ENCODE measurements around the gene ATF6. TPM values are rescaled to one million over a fixed set of nuclear protein-coding genes. Genes with fewer than 3 reads are reported as not detected.

ATF6 gene
- total RNA-seq, 1 donor: 28.6 TPM

DNA sequence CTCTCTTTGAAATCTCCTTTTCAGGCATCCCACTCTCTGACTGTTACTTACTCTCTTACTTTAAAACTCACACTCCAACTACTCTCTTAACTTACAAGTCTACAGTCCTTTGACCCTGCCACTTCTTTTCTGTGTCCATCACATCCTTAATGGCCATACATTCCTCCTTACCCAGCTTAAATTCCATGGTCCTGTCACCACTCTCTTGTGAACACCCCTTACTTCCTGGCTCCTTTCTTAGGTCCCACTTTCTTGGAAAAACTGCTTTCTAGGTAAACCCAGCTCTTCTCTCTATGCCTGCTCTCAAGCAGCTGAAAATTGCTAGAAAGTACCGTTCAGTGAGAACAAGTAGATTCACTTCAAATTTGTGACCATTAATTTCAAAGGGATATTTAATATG is 148.5 kb downstream of the ATF6 start:
- peak overlapping the region; percentile 63 for H3K27ac ChIP-seq (ENCODE audit: low read depth, low read length)
- no peaks in the 10 kb centered on the region for H3K9me3 ChIP-seq (ENCODE audit: low read depth, low read length)
- TF ChIP-seq, protein P1, sequence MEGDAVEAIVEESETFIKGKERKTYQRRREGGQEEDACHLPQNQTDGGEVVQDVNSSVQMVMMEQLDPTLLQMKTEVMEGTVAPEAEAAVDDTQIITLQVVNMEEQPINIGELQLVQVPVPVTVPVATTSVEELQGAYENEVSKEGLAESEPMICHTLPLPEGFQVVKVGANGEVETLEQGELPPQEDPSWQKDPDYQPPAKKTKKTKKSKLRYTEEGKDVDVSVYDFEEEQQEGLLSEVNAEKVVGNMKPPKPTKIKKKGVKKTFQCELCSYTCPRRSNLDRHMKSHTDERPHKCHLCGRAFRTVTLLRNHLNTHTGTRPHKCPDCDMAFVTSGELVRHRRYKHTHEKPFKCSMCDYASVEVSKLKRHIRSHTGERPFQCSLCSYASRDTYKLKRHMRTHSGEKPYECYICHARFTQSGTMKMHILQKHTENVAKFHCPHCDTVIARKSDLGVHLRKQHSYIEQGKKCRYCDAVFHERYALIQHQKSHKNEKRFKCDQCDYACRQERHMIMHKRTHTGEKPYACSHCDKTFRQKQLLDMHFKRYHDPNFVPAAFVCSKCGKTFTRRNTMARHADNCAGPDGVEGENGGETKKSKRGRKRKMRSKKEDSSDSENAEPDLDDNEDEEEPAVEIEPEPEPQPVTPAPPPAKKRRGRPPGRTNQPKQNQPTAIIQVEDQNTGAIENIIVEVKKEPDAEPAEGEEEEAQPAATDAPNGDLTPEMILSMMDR (IDR thresholded peaks at IDR 0.05; ENCODE audit: extremely low read depth, low read depth, low read length): no peak
- H3K36me3 ChIP-seq (ENCODE audit: insufficient read depth, low read length): peaks cover 3% of the 10 kb centered on the region
- H3K27me3 ChIP-seq (ENCODE audit: insufficient read depth, low read length): no peaks in the 10 kb centered on the region
- no peak overlapping the region for H2AFZ ChIP-seq (ENCODE audit: low read length)
- H4K20me1 ChIP-seq (ENCODE audit: insufficient read depth, low read length): no peaks in the 10 kb centered on the region
- H3K4me2 ChIP-seq (ENCODE audit: insufficient read depth, low read length): peak overlapping the region; percentile 13
- no peaks in the 10 kb centered on the region for H3K79me2 ChIP-seq (ENCODE audit: insufficient read depth, low read length)
- no peak for DNase-seq (ENCODE audit: insufficient read length, low spot score, missing footprints)
- H3K4me1 ChIP-seq (ENCODE audit: insufficient read depth, low read length): peaks cover 43% of the 10 kb centered on the region
- H3K4me3 ChIP-seq (ENCODE audit: insufficient read depth, low read length): no peak overlapping the region

DNA sequence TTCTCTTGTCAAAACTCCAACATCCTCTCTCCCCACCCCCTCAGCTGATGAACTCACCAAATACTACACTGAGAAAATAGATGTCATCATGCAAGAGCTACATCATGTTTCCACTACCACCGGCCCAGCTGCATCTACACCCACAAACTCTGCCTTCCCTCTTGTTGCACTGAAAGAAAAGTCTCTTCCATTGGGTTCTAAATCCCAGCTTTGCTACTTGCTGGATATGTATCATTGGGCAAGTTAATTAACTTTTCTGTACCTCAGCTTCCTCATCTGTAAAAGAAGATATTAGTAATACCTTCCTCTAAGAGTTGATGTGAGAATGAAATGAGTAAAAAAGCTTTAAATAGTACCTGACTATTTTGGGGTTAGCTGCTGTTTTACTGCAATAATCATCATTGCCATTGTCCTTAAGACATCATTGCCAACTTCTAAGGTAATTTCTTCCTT is 149.0 kb downstream of the ATF6 start:
- Histone ChIP-seq H3K4me2 (ENCODE audit: insufficient read depth, low read length) (no peak overlapping the region), H3K27me3 (ENCODE audit: insufficient read depth, low read length) (no peaks in the 10 kb centered on the region), H3K4me1 (ENCODE audit: insufficient read depth, low read length) (peaks cover 40% of the 10 kb centered on the region), H2AFZ (ENCODE audit: low read length) (no peak overlapping the region), H3K36me3 (ENCODE audit: insufficient read depth, low read length) (peaks cover 3% of the 10 kb centered on the region), H3K4me3 (ENCODE audit: insufficient read depth, low read length) (no peak overlapping the region), H3K27ac (ENCODE audit: low read depth, low read length) (peak overlapping the region; percentile 63), H3K79me2 (ENCODE audit: insufficient read depth, low read length) (no peaks in the 10 kb centered on the region), H3K9me3 (ENCODE audit: low read depth, low read length) (no peaks in the 10 kb centered on the region), H4K20me1 (ENCODE audit: insufficient read depth, low read length) (no peaks in the 10 kb centered on the region)
- TF ChIP-seq, protein P1 (IDR thresholded peaks at IDR 0.05; ENCODE audit: extremely low read depth, low read depth, low read length): no peak
- no peak for DNase-seq (ENCODE audit: insufficient read length, low spot score, missing footprints)

DNA sequence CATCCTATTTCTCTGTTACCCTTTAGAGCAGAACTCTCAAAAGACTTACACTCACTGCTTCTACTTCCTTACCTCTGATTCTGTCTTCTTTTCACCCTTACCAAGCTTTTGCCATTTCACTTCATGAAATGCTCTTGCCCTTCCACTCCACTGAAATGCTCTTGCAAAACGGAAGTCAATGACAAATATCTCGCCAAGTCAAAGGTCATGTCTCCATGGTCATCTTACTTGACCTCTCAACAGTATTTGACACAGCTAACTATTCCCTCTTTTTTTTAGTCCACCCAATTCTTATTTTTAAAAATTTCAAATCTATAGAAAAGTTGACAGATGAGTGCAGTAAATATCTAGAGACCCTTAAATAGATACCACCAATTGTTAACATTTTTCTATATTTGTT is 149.9 kb downstream of the ATF6 start:
- no peaks in the 10 kb centered on the region for H4K20me1 ChIP-seq (ENCODE audit: insufficient read depth, low read length)
- H3K9me3 ChIP-seq (ENCODE audit: low read depth, low read length): no peaks in the 10 kb centered on the region
- H3K4me3 ChIP-seq (ENCODE audit: insufficient read depth, low read length): no peak overlapping the region
- no peaks in the 10 kb centered on the region for H3K79me2 ChIP-seq (ENCODE audit: insufficient read depth, low read length)
- TF ChIP-seq, protein P1 (IDR thresholded peaks at IDR 0.05; ENCODE audit: extremely low read depth, low read depth, low read length): no peak
- H3K4me2 ChIP-seq (ENCODE audit: insufficient read depth, low read length): no peak overlapping the region
- H3K27me3 ChIP-seq (ENCODE audit: insufficient read depth, low read length): no peaks in the 10 kb centered on the region
- H2AFZ ChIP-seq (ENCODE audit: low read length): no peak overlapping the region
- H3K27ac ChIP-seq (ENCODE audit: low read depth, low read length): no peak overlapping the region
- DNase-seq (ENCODE audit: insufficient read length, low spot score, missing footprints): no peak
- peaks cover 38% of the 10 kb centered on the region for H3K4me1 ChIP-seq (ENCODE audit: insufficient read depth, low read length)
- H3K36me3 ChIP-seq (ENCODE audit: insufficient read depth, low read length): peaks cover 3% of the 10 kb centered on the region

DNA sequence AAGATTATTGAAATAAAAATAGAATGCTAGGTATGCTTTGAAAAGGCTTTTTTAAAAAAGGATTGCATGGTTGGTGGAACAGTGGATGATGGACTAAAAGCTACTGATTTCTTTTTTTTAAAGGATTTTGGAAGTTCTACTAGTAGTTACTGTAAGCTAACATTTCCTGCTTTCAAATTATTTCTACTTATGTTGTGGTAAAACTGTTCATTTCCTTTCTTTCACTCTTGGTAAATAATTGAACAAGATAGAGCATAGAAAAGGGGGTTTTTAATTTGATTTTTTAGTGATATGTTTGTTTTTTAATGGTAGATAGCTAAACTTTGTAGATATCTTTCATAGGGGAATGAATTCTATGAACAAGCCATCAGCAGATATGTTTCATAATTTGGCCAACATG is 153.1 kb downstream of the ATF6 start:
- no peak overlapping the region for H3K4me3 ChIP-seq (ENCODE audit: insufficient read depth, low read length)
- H3K9me3 ChIP-seq (ENCODE audit: low read depth, low read length): no peaks in the 10 kb centered on the region
- H3K4me2 ChIP-seq (ENCODE audit: insufficient read depth, low read length): no peak overlapping the region
- no peaks in the 10 kb centered on the region for H3K27me3 ChIP-seq (ENCODE audit: insufficient read depth, low read length)
- H3K4me1 ChIP-seq (ENCODE audit: insufficient read depth, low read length): peaks cover 34% of the 10 kb centered on the region
- no peak overlapping the region for H2AFZ ChIP-seq (ENCODE audit: low read length)
- DNase-seq (ENCODE audit: insufficient read length, low spot score, missing footprints): no peak
- H4K20me1 ChIP-seq (ENCODE audit: insufficient read depth, low read length): no peaks in the 10 kb centered on the region
- no peaks in the 10 kb centered on the region for H3K79me2 ChIP-seq (ENCODE audit: insufficient read depth, low read length)
- TF ChIP-seq, protein P1 (IDR thresholded peaks at IDR 0.05; ENCODE audit: extremely low read depth, low read depth, low read length): no peak
- H3K36me3 ChIP-seq (ENCODE audit: insufficient read depth, low read length): no peaks in the 10 kb centered on the region
- no peak overlapping the region for H3K27ac ChIP-seq (ENCODE audit: low read depth, low read length)
